ENCODE results near the gene OPCML. TPM values are rescaled to one million over a fixed set of nuclear protein-coding genes. Genes with fewer than 3 reads are reported as not detected.

Gene OPCML
- total RNA-seq, 2 donors from 2014 or later: 0.04 TPM; not detected in 1

DNA sequence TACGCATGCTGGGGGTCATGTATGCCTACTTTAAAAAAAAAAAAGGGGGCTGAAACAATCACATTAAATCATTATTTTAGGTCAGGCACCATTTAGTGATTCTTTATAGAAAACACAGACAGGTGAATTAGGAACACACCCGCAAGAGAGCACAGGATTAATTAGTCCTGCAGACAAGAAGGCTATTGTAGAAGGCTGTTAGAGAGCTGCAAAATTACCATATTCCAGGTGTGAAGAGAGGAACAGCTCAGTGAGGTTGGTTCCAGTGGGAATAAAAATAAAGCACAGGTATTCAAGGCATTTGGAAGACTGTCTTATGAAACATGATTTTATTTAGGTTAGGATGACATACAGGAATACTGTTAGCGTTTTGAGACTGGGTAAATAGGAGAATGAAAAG is 649.1 kb downstream of the OPCML start:
- no peak overlapping the region for H3K4me3 ChIP-seq
- H3K36me3 ChIP-seq: no peaks in the 10 kb centered on the region
- TF ChIP-seq, protein P1, sequence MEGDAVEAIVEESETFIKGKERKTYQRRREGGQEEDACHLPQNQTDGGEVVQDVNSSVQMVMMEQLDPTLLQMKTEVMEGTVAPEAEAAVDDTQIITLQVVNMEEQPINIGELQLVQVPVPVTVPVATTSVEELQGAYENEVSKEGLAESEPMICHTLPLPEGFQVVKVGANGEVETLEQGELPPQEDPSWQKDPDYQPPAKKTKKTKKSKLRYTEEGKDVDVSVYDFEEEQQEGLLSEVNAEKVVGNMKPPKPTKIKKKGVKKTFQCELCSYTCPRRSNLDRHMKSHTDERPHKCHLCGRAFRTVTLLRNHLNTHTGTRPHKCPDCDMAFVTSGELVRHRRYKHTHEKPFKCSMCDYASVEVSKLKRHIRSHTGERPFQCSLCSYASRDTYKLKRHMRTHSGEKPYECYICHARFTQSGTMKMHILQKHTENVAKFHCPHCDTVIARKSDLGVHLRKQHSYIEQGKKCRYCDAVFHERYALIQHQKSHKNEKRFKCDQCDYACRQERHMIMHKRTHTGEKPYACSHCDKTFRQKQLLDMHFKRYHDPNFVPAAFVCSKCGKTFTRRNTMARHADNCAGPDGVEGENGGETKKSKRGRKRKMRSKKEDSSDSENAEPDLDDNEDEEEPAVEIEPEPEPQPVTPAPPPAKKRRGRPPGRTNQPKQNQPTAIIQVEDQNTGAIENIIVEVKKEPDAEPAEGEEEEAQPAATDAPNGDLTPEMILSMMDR (IDR thresholded peaks at IDR 0.05): no peak
- H3K9me3 ChIP-seq: no peaks in the 10 kb centered on the region
- no peak overlapping the region for H3K27ac ChIP-seq
- no peaks in the 10 kb centered on the region for H3K27me3 ChIP-seq
- DNase-seq (ENCODE audit: low spot score): no peak
- H3K4me1 ChIP-seq: no peaks in the 10 kb centered on the region

DNA sequence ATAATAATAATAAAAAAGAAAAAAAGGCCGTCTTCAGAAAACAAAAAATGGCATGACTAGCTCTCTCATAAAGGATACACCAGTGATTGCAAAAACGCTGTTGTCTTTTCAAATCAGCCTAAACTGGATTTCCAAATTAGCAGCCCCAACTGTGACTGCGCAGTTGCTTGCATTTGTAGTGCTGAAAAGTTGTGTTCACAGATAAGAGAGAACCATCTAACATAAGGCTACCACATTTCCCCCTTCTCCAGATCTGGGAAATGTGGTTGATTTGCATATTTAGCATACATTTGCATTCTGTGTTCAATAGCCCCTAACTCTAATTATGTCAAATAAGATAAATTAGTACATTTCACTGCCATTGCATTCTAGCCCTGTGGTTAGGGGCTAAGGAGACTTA is 650.7 kb downstream of the OPCML start:
- Histone ChIP-seq H3K27me3 (no peaks in the 10 kb centered on the region), H3K4me1 (no peaks in the 10 kb centered on the region), H3K4me3 (no peak overlapping the region), H3K27ac (no peak overlapping the region), H3K9me3 (no peaks in the 10 kb centered on the region), H3K36me3 (no peaks in the 10 kb centered on the region)
- no peak for DNase-seq (ENCODE audit: low spot score)
- TF ChIP-seq, protein P1 (IDR thresholded peaks at IDR 0.05): no peak

DNA sequence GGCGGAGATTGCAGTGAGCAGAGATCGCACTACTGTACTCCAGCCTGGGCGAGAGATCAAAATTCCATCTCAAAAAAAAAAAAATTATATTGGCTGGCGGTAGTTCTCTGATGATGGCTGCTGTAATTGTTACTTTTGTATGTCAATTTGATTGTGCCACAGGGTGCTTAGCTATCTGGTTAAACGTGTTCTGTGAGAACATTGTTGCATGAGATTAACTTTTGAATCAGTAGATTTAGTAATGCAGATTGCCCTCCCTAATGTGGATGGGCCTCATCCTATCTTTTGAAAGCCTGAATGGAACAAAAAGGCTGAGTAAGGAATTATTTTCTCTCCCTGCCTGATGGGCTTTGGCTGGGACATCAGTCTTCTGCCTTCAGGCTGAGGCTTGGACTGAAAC is 654.2 kb downstream of the OPCML start:
- DNase-seq (ENCODE audit: low spot score): no peak
- TF ChIP-seq, protein P1 (IDR thresholded peaks at IDR 0.05): no peak
- no peaks in the 10 kb centered on the region for H3K4me1 ChIP-seq
- H3K27me3 ChIP-seq: no peaks in the 10 kb centered on the region
- no peaks in the 10 kb centered on the region for H3K36me3 ChIP-seq
- no peak overlapping the region for H3K27ac ChIP-seq
- H3K4me3 ChIP-seq: no peak overlapping the region
- H3K9me3 ChIP-seq: no peaks in the 10 kb centered on the region

DNA sequence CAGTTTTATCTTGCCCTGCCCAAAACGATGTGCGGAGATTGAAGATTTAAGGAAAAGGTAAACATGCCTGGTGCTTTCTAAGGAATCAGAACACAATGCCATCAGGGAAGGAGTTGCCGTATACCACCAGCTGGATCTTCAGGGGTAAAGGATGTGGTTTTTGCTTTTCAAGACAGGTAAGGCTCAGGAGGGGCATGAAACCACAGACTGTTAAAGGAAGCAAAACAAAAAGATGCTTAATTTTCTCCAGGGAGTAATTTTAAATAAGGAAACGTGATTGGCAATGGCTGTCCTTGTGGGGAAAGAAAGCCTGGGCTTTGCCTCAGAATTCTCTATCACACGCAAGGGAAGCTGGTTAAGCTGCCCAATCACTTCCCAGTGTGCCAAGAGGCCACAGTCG is 655.6 kb downstream of the OPCML start:
- H3K4me3 ChIP-seq: no peak overlapping the region
- TF ChIP-seq, protein P1 (IDR thresholded peaks at IDR 0.05): no peak
- no peak overlapping the region for H3K27ac ChIP-seq
- no peaks in the 10 kb centered on the region for H3K9me3 ChIP-seq
- H3K27me3 ChIP-seq: no peaks in the 10 kb centered on the region
- no peak for DNase-seq (ENCODE audit: low spot score)
- H3K4me1 ChIP-seq: no peaks in the 10 kb centered on the region
- H3K36me3 ChIP-seq: no peaks in the 10 kb centered on the region

DNA sequence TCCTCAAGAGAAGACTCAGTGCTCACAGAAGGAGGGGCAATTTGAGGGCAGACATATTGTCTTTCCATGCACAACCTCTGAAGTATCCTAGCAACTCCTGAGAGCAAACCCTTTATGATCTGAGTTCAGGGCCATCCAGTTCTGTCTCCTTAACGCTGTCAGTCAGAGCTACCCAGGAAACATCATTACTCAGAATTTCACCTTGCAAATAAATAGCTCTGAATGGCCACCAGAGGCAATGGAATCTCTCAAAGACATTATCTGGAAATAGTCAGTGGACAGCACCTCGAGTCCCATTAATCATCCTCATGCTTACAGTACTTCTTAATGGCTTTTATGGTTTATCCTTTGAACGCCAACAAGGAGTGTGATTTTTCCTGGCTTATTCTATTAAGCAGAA is 656.1 kb downstream of the OPCML start:
- no peak for DNase-seq (ENCODE audit: low spot score)
- H3K4me1 ChIP-seq: no peaks in the 10 kb centered on the region
- no peak overlapping the region for H3K4me3 ChIP-seq
- H3K36me3 ChIP-seq: no peaks in the 10 kb centered on the region
- H3K27ac ChIP-seq: no peak overlapping the region
- TF ChIP-seq, protein P1 (IDR thresholded peaks at IDR 0.05): no peak
- H3K27me3 ChIP-seq: no peaks in the 10 kb centered on the region
- H3K9me3 ChIP-seq: no peaks in the 10 kb centered on the region

DNA sequence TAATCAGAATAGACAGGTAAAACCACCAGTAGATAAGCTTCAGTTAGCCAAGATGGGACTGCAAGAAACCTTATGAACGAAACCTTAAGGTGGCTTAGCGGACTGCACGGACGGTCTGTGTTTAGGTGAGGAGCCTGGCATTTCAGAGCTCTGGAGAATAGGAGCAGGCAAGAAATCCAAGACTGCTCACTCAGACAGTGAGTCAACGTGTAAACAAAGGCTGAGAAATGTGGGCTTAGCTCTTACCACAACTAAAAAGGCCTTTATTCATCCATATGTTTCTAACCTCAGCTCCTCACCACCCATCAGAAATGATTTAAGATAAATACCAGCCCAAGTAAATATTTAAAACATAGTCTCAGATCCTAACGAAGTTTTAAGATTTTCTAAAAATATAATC is 657.7 kb downstream of the OPCML start:
- H3K9me3 ChIP-seq: no peaks in the 10 kb centered on the region
- TF ChIP-seq, protein P1 (IDR thresholded peaks at IDR 0.05): no peak
- H3K36me3 ChIP-seq: no peaks in the 10 kb centered on the region
- H3K27me3 ChIP-seq: no peaks in the 10 kb centered on the region
- H3K27ac ChIP-seq: no peak overlapping the region
- H3K4me3 ChIP-seq: no peak overlapping the region
- DNase-seq (ENCODE audit: low spot score): no peak
- no peaks in the 10 kb centered on the region for H3K4me1 ChIP-seq
